Endothelial cell of umbilical vein (primary cell): ENCODE measurements around the gene KIAA1958.

Experiments
- CTCF ChIP-seq, 2 donors: IDR thresholded peaks; 1 replicate in 1 of 2; 2 replicates in 1 of 2; pipeline ENCODE4 v1.5.1; 2011; ENCODE audit warnings: low read length in 2 of 2, mild to moderate bottlenecking in 2 of 2, moderate library complexity in 2 of 2, control low read depth in 1 of 2, inconsistent platforms in 1 of 2, low read depth in 1 of 2; ENCODE audit not compliant: insufficient read depth in 1 of 2; ENCODE audit errors: extremely low read depth in 1 of 2
- EZH2 ChIP-seq: IDR thresholded peaks from 2 replicates; pipeline ENCODE4 v1.6.1; 2012; ENCODE audit warnings: borderline replicate concordance, low read depth, mild to moderate bottlenecking, moderate library complexity, low read length, inconsistent platforms; ENCODE audit not compliant: severe bottlenecking
- FOS ChIP-seq: IDR thresholded peaks from 2 replicates; pipeline ENCODE4 v1.6.1; 2011; ENCODE audit warnings: mild to moderate bottlenecking, low read length, moderate library complexity, borderline replicate concordance; ENCODE audit not compliant: insufficient read depth
- GATA2 ChIP-seq: IDR thresholded peaks from 2 replicates; pipeline ENCODE4 v1.7.0; 2011; ENCODE audit warnings: low read depth, mild to moderate bottlenecking, moderate library complexity, mixed read lengths, low read length; ENCODE audit not compliant: insufficient read length, insufficient read depth
- JUN ChIP-seq: IDR thresholded peaks from 2 replicates; pipeline ENCODE4 v1.6.1; 2011; ENCODE audit warnings: borderline replicate concordance, low read depth; ENCODE audit not compliant: insufficient read length, insufficient read depth
- MAX ChIP-seq: IDR thresholded peaks from 2 replicates; pipeline ENCODE4 v1.6.1; 2011; ENCODE audit not compliant: insufficient read depth, insufficient read length
- MYC ChIP-seq: IDR thresholded peaks from one replicate; pipeline ENCODE4 v1.6.1; 2011; ENCODE audit warnings: mild to moderate bottlenecking, low read depth, low read length
- POLR2A ChIP-seq: IDR thresholded peaks from 2 replicates; pipeline ENCODE4 v1.6.1; 2012; ENCODE audit warnings: low read depth, mild to moderate bottlenecking, control low read depth, low read length
- POLR2AphosphoS5 ChIP-seq: IDR thresholded peaks from 2 replicates; pipeline ENCODE4 v1.6.1; 2012; ENCODE audit warnings: low read depth, mild to moderate bottlenecking, control low read depth, low read length, moderate library complexity; ENCODE audit not compliant: insufficient read depth

- TF ChIP-seq CTCF (IDR thresholded peaks at IDR 0.05; ENCODE audit: extremely low read depth in 1 of 2, insufficient read depth in 1 of 2, low read depth in 1 of 2, low read length in 2 of 2) (no peak), EZH2 (no peak), MYC (no peak), FOS (no peak), POLR2A (no peak), MAX (no peak), JUN (no peak), POLR2AphosphoS5 (no peak), GATA2 (no peak)
These were observed 82.6 kb downstream of the KIAA1958 start for GRCh38 chr9:112569186-112569585.
